ENCODE results near the gene PMF1.
"Not testable (repeated sequence)": the region's sequence is repeated elsewhere in the genome, so short reads cannot be mapped to it uniquely, and the experiment has no call there.

Gene PMF1

DNA sequence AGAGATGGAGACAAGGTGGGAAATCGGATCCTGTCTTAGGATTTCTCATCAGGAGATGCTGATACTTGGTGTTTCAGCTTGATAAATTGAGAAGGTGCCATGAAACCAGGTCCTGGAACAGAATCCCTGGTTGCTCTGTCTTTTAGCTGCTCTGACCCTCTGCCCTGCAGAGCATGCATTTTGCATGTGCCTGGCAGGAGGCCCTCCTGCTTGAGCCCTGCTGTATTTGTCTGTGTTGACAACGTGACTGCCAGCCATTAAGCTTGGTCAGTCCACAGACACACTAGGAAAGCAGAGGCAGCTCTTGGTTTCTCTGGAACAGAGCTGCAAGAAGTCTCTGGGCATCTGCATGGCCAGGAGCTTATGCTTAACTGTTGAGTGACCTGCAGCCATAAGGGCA, 16.4 kb upstream of the PMF1 start:
- DNase-seq = no peak

GRCh38 chr1:156198831-156199349, 13.9 kb upstream of the PMF1 start:
- no peak for DNase-seq

GRCh38 chr1:156200044-156200443, 12.8 kb upstream of the PMF1 start:
- DNase-seq = no peak

- DNase-seq = no peak
Measured at GRCh38 chr1:156203331-156203730, 9.5 kb upstream of the PMF1 start.

GRCh38 chr1:156204686-156205085, 8.1 kb upstream of the PMF1 start:
- DNase-seq = no peak

DNA sequence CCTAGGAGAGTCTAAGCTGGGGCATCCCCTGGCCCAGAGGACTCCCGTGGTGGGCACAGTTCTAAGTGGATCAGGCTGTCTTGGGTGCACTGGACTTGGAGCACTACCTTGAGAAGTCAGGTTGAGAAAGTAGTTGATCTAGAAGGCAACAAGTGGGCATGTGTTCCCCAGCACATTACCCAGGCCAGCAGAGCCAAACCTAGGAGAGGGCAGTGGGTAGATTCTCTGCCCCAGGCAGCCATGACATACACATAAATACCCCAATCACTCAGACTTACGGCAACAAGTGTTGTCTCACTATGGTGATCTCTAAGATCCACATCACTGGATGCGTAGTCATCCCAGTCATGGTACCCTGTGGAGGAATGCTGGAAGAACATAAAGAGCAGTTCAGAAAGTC, 1.6 kb upstream of the PMF1 start:
- DNase-seq = no peak

DNA sequence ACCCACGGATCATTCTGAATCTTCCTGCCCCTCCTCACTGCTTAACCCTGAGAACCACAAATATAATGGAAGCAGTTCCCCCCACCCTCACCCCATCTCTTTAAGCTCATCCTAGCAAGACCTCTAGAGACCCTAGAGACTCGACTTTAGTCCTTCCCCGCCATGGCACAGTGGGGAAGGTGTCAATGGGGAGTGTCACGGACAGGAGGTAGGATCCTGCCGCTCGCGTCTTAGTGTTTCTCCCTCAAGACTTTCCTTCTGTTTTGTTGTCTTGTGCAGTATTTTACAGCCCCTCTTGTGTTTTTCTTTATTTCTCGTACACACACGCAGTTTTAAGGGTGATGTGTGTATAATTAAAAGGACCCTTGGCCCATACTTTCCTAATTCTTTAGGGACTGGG, 677 bp upstream of the PMF1 start:
- DNase-seq = no peak

GRCh38 chr1:156213644-156213966, 798 bp downstream of the PMF1 start:
- DNase-seq = no peak

DNA sequence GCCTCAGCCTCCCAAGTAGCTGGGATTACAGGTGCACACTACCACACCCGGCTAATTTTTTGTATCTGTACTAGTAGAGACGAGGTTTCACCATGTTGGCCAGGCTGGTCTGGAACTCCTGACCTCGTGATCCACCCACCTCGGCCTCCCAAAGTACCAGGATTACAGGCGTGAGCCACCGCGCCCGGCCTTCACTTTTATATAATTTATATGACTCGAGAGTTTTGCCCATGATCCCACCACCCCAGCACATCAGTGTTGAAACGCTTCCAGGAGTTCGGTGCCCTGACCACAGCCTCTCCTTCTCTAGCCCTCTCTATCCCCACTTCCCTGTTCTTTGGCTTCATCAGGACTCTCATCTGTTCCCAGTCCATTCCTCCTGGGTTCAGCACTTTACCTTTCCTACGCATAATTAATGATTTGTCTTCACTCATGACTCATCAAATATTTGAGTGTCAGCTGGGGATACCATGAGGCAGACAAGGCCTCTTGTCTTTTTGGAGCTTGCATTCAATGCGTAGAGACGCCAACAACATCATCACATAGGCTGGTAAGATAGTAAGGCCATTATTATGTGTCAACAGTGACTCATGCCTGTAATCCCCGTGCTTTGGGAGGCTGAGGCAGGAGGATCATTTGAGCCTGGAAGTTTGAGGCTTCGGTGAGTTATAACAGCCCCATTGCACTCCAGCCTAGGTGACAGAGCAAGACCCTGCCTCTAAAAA, 1.4 kb downstream of the PMF1 start:
- no peak for DNase-seq

- DNase-seq = not testable (repeated sequence)
Measured at GRCh38 chr1:156216361-156217086, 3.7 kb downstream of the PMF1 start.

GRCh38 chr1:156217871-156218270, 5.1 kb downstream of the PMF1 start:
- DNase-seq = no peak

GRCh38 chr1:156220226-156220625, 7.4 kb downstream of the PMF1 start:
- no peak for DNase-seq

DNA sequence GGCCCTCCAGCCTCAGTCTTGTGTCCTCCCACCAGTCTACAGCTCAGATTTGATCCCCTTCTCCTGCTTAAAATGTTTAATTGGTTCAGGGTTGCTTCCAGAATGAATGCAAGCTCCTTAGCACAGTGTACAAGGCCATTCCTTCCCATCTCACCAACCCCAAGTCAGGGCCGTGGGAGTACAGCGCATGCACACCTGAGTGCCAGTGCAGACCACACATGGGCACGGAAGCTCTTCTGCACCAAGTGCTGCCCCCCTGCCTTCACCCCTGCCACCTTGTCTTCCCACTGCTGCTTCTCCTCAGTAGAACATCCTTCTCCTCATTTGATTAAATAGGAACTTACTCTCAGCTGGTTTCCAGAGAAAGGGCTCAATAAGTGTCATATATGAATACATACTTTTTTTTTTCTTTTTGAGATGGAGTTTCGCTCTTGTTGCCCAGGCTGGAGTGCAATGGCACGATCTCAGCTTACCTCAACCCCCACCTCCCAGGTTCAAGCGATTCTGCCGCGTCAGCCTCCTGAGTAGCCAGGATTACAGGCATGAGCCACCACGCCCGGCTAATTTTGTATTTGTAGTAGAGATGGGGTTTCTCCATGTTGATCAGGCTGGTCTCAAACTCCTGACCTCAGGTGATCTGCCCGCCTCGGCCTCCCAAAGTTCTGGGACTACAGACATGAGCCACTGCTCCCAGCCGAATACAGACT, 9.3 kb downstream of the PMF1 start:
- DNase-seq = no peak

DNA sequence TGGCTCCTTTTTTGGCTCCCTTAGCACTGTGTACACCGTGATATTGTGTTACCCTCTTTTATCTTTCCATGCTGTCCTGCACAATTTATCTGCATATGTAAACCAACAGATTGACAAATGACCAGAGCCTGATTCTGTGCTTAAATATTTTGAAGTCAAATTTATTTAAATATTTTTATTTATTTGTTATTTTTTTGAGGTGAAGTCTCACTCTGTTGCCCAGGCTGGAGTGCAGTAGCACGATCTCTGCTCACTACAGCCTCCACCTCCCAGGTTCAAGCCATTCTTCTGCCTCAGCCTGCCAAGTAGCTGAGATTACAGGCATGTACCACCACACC, 12.8 kb downstream of the PMF1 start:
- no peak for DNase-seq

GRCh38 chr1:156226116-156226538, 13.3 kb downstream of the PMF1 start:
- DNase-seq = no peak

DNA sequence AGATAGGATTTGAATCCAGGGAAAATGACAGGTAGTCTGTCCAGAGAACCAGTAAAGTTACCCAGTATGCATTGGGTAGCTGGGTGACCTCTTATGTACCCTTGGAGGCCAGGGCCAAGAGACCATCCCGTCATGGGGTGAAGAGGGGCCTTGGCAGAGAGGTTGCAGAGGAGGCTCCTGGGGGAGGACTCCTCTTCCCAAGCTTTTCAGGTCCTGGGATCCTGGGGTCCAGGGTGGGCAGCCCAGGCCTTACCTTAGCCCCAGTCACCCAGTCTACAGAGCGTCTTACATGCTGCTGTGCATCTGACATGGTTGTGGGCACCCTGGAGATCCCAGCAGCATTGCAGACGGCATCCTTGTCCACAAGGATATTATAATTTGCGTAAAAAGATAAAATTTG, 14.0 kb downstream of the PMF1 start:
- DNase-seq = no peak

GRCh38 chr1:156228501-156228900, 15.7 kb downstream of the PMF1 start:
- DNase-seq = no peak

GRCh38 chr1:156229809-156230472, 17.1 kb downstream of the PMF1 start:
- DNase-seq = no peak

- no peak for DNase-seq
Measured at GRCh38 chr1:156230473-156230837, 17.6 kb downstream of the PMF1 start.

DNA sequence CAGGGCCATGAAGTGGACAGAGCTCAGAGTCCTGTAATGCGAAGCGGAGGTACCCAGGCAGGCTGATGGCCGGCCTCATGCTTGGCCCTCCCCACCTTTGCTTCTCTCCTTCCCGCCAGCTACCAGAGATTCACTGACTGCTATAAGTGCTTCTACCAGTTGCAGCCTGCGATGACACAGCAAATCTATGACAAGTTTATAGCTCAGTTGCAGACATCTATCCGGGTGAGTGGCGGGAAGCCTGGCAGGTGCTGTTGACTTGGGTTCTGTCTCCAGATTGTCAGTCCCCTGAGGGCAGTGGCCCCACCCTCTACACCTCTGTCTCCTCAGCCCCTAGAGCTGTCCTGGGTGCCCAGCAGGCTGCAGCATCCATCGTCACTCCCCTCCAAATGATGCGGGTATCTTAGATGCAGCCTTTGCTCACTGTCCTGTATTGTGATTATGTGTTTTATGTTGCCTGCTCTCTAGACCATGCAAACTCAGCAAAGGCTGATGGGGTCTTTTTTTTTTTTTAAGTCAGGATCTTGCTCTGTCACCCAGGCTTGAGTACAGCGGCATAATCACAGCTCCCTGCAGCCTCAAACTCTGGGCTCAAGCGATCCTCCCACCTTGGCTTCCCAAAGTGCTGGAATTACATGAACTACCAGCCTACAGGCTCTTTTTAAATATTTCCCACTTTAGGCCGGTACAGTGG, 19.5 kb downstream of the PMF1 start:
- no peak for DNase-seq

GRCh38 chr1:156233426-156234127, 20.8 kb downstream of the PMF1 start:
- DNase-seq = no peak

DNA sequence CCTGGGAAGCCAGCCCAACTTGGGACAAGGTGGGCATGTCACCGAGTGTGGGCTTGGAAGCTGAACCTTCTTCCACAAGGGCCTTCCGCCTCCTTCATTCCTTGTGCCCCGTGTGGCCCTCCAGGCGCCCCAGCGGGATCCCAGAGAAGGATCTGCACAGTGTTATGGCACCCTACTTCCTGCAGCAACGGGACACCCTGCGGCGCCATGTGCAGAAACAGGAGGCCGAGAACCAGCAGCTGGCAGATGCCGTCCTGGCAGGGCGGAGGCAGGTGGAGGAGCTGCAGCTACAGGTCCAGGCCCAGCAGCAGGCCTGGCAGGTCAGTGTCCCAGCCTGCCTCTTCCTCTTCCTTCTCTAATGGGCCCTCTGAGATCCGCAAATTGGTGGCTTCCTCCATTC, 23.4 kb downstream of the PMF1 start:
- no peak for DNase-seq

Measured in activated gamma-delta T cell (primary cell).